Peyer's patch (tissue), 4 donors: ENCODE measurements around the gene TCF21. TPM values are rescaled to one million over a fixed set of nuclear protein-coding genes. Genes with fewer than 3 reads are reported as not detected.

Experiments
- DNase-seq, 3 donors: peaks; one replicate each; pipeline ENCODE4 v3.0.0-alpha.2; 2017 to 2019
- H3K27ac ChIP-seq, 4 donors: fragments of 200-600 bp; sonication (generic); one replicate each; pipeline ENCODE4 v1.5.1; 2016 to 2019
- H3K27me3 ChIP-seq, 2 donors: fragments of 200-600 bp; sonication (generic); one replicate each; pipeline ENCODE4 v1.5.1; 2019
- H3K36me3 ChIP-seq, 3 donors: fragments of 200-600 bp; sonication (generic); one replicate each; pipeline ENCODE4 v1.5.1; 2016 to 2019
- H3K4me1 ChIP-seq, 4 donors: fragments of 200-600 bp; sonication (generic); one replicate each; pipeline ENCODE4 v1.5.1; 2016 to 2019
- H3K4me3 ChIP-seq, 4 donors: fragments of 200-600 bp; sonication (generic); 1 replicate in 3 of 4; 2 replicates in 1 of 4; pipeline ENCODE4 v1.5.1; 2016 to 2019; ENCODE audit warnings: mild to moderate bottlenecking in 1 of 4
- H3K9me3 ChIP-seq, 4 donors: fragments of 200-600 bp; sonication (generic); one replicate each; pipeline ENCODE4 v1.5.1; 2016 to 2019; ENCODE audit warnings: mild to moderate bottlenecking in 1 of 4
- POLR2A ChIP-seq, 2 donors: fragments of 450-650 bp; IDR thresholded peaks; one replicate each; pipeline ENCODE4 v1.5.1; 2017; ENCODE audit warnings: antibody characterized with exemption in 2 of 2, mild to moderate bottlenecking in 2 of 2, moderate library complexity in 2 of 2
- total RNA-seq, 4 donors: library from RNA; depleted of rRNA; stranded (reverse); fragments of >200 nt; gene quantifications; one replicate each; pipeline ENCODE4 v1.1.0, GENCODE V29; 2016
- TF ChIP-seq, protein P1 (sequence below), 6 experiments: fragments of 450-650 bp in 4 of 6; fragments of 200-600 bp in 2 of 6; sonication (generic) in 1 of 6; IDR thresholded peaks; one replicate each; pipeline ENCODE4 v1.5.1; 2017 to 2019; ENCODE audit warnings: antibody characterized with exemption in 6 of 6, mild to moderate bottlenecking in 3 of 6, moderate library complexity in 1 of 6

Gene TCF21
- total RNA-seq, 4 donors from 2014 or later, result 2.5 to 29.7 (median 4.7) TPM

DNA sequence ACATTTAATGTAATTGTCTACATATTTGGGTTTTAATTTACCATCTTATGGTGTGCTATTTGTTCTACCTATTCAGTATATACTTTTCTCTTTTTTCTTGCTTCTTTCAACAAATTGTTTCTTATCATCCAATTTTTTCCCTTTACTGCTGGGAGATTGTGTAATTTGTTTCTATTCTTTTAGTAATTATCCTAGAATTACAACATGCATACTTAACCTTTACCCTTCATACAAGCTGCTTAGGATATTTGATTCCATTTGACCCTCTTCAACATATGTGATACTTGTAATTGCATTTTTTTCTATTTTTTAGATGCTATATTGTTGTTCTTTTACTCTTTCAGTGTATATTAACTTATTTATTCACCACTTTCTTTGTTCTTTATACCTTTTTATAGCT is 49.0 kb downstream of the TCF21 start:
- H3K4me1 ChIP-seq, result no peaks in the 10 kb centered on the region
- H3K4me3 ChIP-seq, result no peak overlapping the region
- no peaks in the 10 kb centered on the region for H3K36me3 ChIP-seq
- H3K9me3 ChIP-seq, result no peaks in the 10 kb centered on the region
- no peaks in the 10 kb centered on the region for H3K27me3 ChIP-seq
- DNase-seq, result no peak
- TF ChIP-seq POLR2A (IDR thresholded peaks at IDR 0.05), result no peak
- TF ChIP-seq, protein P1, sequence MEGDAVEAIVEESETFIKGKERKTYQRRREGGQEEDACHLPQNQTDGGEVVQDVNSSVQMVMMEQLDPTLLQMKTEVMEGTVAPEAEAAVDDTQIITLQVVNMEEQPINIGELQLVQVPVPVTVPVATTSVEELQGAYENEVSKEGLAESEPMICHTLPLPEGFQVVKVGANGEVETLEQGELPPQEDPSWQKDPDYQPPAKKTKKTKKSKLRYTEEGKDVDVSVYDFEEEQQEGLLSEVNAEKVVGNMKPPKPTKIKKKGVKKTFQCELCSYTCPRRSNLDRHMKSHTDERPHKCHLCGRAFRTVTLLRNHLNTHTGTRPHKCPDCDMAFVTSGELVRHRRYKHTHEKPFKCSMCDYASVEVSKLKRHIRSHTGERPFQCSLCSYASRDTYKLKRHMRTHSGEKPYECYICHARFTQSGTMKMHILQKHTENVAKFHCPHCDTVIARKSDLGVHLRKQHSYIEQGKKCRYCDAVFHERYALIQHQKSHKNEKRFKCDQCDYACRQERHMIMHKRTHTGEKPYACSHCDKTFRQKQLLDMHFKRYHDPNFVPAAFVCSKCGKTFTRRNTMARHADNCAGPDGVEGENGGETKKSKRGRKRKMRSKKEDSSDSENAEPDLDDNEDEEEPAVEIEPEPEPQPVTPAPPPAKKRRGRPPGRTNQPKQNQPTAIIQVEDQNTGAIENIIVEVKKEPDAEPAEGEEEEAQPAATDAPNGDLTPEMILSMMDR (IDR thresholded peaks at IDR 0.05), result no peak
- H3K27ac ChIP-seq, result no peak overlapping the region

DNA sequence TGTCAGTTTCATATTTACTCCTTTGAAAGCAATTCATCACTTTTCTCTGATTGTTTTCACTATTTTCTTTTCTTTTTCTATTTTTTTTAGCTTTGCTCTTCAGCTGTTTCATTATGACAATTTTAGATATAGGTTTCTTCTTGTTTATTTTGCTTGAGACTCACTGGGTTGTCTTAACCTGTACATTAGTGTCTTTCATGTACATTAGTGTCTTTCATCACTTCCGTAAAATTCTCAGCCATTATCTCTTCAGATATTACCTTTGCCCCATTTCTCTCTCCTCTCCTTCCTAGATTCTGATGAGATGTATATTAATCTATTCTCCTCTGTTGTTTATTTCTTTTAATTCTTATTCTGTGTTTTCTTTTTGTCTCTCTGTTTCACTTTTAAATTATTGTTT is 49.6 kb downstream of the TCF21 start:
- Histone ChIP-seq H3K4me1 (no peaks in the 10 kb centered on the region), H3K4me3 (no peak overlapping the region), H3K27ac (no peak overlapping the region), H3K36me3 (no peaks in the 10 kb centered on the region), H3K27me3 (no peaks in the 10 kb centered on the region), H3K9me3 (no peaks in the 10 kb centered on the region)
- TF ChIP-seq, protein P1 (IDR thresholded peaks at IDR 0.05), result no peak
- no peak for TF ChIP-seq POLR2A (IDR thresholded peaks at IDR 0.05)
- no peak for DNase-seq

DNA sequence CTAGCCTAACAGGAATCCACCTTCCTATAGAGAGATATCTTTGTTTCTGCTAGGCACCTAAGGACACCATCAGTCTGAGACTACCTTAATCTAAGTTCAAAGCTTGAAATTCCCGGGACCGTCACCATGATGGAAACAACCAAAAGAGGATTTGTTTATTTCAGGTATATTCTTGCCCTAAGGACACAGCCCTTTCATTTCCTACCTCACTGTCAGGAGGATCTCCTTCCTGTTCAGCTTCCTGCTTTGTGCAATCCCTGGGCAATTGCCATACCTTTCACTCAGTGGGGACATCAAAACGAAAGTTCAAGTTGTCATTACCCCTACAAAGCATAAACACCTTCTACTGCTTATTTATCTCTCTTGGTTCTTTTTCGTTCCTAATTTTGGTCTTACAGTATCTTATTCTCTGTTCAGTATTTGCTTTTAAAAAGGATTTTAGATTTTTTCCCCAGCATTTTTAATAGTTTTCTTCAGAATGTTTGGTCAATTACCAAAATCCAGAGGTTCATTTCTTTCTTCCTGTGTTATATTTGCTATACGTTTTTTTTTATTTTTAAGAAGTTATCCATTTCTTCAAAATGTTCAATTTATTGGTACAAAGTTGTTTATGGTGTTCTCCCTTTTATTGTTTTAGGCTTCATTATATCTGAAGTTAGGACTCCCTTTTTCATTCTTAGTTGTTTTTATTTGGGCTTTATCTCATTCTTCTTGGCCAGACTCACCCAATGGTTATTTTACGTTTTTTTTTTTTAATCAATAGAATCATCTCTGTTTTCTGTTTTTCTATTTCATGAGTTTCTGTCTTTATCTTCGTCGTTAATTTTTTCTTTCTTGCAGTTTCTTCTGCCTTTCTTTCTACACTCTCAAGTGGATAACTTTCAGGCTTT is 51.1 kb downstream of the TCF21 start:
- H3K36me3 ChIP-seq, result no peaks in the 10 kb centered on the region
- H3K27me3 ChIP-seq, result no peaks in the 10 kb centered on the region
- H3K9me3 ChIP-seq, result no peaks in the 10 kb centered on the region
- H3K4me3 ChIP-seq, result no peak overlapping the region
- TF ChIP-seq, protein P1 (IDR thresholded peaks at IDR 0.05), result no peak
- TF ChIP-seq POLR2A (IDR thresholded peaks at IDR 0.05), result no peak
- no peak overlapping the region for H3K27ac ChIP-seq
- no peak for DNase-seq
- H3K4me1 ChIP-seq, result no peaks in the 10 kb centered on the region

Other genes starting within 250 kb of the TCF21 start
- 10 to 100 TPM in 1 of 4 donors, 1 to 10 TPM in 3; 4.0 to 35.5 (median 6.6) TPM for gene TBPL1, start 64.1 kb downstream of the TCF21 start, total RNA-seq
- under 1 TPM in 3 of 4 donors, not detected in 1; 0.35 to 0.67 (median 0.66) TPM for gene SLC2A12, start 163.5 kb downstream of the TCF21 start, total RNA-seq